Uterus (tissue), 2 donors: ENCODE results near the gene ZNF687.

Experiments
- POLR2A ChIP-seq, 2 donors: fragments of 450-650 bp; IDR thresholded peaks; one replicate each; pipeline ENCODE4 v1.6.1; 2016; ENCODE audit warnings: antibody characterized with exemption in 2 of 2, mild to moderate bottlenecking in 1 of 2, moderate library complexity in 1 of 2
- TF ChIP-seq, protein P1 (sequence below), 4 experiments: fragments of 200-600 bp in 2 of 4; fragments of 450-650 bp in 2 of 4; sonication (generic) in 2 of 4; IDR thresholded peaks; one replicate each; pipeline ENCODE4 v1.5.1; 2016 to 2019; ENCODE audit warnings: antibody characterized with exemption in 4 of 4, mild to moderate bottlenecking in 2 of 4, moderate library complexity in 1 of 4

DNA sequence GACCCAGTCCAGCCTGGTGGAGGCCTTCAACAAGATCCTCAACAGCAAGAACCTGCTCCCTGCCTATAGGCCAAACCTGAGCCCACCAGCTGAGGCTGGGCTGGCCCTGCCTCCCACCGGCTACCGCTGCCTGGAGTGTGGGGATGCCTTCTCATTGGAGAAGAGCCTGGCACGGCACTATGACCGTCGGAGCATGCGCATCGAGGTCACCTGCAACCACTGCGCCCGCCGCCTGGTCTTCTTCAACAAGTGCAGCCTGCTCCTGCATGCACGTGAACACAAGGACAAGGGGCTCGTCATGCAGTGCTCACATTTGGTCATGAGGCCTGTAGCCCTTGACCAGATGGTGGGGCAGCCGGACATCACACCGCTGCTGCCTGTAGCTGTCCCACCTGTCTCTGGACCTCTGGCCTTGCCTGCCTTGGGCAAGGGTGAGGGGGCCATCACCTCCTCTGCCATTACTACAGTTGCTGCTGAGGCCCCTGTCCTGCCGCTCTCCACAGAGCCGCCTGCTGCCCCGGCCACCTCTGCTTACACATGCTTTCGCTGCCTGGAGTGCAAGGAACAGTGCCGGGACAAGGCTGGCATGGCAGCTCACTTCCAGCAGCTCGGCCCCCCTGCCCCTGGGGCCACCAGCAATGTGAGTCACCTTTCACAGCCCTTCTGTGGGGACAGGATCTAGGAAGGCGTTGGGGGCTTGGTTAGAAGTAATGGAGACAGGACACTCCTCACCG is 5.8 kb downstream of the ZNF687 start:
- no peak for TF ChIP-seq POLR2A (IDR thresholded peaks at IDR 0.05)
- TF ChIP-seq, protein P1, sequence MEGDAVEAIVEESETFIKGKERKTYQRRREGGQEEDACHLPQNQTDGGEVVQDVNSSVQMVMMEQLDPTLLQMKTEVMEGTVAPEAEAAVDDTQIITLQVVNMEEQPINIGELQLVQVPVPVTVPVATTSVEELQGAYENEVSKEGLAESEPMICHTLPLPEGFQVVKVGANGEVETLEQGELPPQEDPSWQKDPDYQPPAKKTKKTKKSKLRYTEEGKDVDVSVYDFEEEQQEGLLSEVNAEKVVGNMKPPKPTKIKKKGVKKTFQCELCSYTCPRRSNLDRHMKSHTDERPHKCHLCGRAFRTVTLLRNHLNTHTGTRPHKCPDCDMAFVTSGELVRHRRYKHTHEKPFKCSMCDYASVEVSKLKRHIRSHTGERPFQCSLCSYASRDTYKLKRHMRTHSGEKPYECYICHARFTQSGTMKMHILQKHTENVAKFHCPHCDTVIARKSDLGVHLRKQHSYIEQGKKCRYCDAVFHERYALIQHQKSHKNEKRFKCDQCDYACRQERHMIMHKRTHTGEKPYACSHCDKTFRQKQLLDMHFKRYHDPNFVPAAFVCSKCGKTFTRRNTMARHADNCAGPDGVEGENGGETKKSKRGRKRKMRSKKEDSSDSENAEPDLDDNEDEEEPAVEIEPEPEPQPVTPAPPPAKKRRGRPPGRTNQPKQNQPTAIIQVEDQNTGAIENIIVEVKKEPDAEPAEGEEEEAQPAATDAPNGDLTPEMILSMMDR (IDR thresholded peaks at IDR 0.05), result no peak
